Measurements from ENCODE around the gene GPR34.
"Not testable (repeated sequence)": the region's sequence is repeated elsewhere in the genome, so short reads cannot be mapped to it uniquely, and the experiment has no call there.

The GPR34 gene

DNA sequence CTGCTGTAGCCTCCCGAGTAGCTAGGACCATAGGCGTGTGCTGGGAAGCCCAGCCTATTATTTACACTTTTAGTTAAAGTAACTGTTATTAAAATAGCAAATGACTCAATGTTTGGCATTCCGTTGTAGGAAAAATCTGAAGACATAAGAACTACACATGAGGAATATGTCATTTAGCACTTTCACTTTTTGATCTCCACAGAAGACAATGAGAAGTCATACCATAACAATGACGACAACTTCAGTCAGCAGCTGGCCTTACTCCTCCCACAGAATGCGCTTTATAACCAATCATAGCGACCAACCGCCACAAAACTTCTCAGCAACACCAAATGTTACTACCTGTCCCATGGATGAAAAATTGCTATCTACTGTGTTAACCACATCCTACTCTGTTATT is 6.7 kb downstream of the GPR34 start:
- DNase-seq, result no peak

DNA sequence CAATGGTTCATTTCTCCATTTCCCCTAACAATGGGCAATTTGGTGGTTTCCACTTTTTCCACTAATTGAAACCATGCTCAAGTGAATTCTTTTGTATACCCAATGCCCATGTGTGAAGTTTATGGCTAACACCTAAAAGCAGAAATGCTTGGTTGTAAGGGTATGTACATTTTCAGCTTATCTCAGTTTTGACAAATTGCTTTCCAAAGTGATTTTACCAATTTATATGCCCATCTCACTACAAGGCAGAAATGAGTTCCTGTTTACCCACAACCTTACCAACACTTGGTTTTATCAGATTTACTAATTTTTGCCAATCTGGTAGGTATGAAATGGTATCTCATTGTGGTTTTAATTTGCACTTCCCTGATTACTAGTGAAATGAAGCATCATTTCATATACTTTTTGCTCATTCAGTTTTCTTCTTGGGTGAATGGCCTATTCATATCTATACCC is 14.8 kb downstream of the GPR34 start:
- no peak for DNase-seq

GRCh38 chrX:41705042-41705441 is 16.3 kb downstream of the GPR34 start:
- DNase-seq, result no peak

DNA sequence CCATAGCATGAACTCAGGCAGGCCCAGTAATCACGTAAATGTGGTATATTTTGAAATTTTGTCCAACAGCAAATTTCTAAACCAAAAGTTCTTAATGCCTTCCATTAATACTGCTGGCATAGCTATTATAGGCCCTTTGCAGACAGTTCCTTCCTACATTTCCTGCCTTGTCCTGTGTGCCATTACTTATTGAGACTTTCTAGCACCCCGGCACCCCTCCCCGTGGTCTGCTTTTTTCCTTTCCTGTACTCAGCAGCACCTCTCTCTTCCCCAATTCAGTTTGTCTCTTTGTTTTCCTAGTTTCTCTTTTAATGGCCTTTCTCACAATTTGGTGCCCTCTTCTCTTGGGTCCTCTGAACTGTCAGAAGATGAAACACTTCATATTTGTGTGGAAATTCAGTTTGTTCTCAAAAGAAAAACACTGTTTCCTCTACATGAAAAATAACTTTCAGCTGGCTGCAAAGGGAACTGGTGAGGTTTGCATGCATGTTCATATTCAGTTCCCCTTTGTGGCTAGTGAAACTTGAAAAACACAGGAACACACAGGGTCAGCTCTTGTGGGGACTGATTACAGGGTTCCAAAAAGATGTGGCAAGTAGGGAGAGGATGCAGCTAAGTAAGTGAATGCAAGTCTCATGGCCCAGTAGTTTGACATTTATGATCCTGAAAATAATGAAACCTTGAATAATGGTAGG is 17.1 kb downstream of the GPR34 start:
- no peak for DNase-seq

DNA sequence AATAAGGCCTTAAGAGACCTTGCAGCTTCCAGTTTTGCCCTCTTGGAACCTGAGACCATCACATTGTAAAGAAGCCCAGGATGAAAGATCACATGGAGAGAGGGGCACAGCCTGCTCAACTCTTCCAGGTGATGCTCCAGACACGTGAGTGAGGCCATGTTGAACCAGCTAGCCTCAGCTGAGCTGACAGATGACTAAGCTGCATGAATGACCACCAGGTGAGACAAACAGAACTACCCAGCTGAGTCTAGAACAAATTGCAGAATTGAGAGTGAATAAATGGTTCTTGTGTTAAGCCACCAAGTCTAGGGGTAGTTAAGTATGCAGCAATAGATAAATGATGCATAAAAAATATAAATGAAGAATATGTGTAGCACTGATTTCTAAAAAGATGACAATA is 18.4 kb downstream of the GPR34 start:
- DNase-seq, result no peak

GRCh38 chrX:41708486-41708885 is 19.7 kb downstream of the GPR34 start:
- DNase-seq, result no peak

DNA sequence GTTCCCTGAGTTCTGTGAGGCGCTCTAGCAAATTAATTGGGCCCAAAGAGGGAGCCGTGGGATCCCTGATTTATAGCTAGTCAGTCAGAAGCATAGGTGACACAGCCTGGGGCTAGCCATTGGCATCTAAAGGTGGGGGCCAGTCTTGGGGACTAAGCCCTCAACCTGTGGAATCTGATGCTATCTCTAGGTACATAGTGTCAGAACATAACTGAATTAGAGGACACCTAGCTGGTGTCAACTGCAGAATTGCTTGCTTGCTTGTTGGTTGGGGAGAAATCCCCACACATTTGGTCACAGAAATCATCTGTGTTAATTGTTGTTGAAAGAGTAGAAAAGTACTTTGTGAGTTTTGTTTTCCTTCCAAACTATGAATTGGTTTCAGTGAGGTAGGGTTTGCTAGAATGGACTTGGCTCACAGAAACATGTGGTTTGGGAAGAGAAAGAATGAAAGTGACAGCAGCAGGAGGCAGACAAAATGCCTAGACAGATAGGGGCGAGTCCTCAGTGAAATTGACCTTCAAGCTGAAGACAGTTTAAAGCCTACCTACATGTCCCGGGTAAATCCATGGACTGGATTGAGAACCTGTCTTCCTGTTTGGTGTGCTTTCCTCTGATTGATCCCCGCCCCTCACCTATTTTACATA is 22.4 kb downstream of the GPR34 start:
- no peak for DNase-seq

GRCh38 chrX:41716222-41716621 is 27.4 kb downstream of the GPR34 start:
- no peak for DNase-seq

GRCh38 chrX:41716767-41717473 is 28.1 kb downstream of the GPR34 start:
- DNase-seq, result no peak

GRCh38 chrX:41718481-41719235 is 29.9 kb downstream of the GPR34 start:
- DNase-seq, result no peak

GRCh38 chrX:41719610-41720009 is 30.8 kb downstream of the GPR34 start:
- DNase-seq, result not testable (repeated sequence)

- no peak for DNase-seq
These were observed 31.5 kb downstream of the GPR34 start for GRCh38 chrX:41720125-41720779.

GRCh38 chrX:41721590-41721989 is 32.8 kb downstream of the GPR34 start:
- DNase-seq, result no peak

DNA sequence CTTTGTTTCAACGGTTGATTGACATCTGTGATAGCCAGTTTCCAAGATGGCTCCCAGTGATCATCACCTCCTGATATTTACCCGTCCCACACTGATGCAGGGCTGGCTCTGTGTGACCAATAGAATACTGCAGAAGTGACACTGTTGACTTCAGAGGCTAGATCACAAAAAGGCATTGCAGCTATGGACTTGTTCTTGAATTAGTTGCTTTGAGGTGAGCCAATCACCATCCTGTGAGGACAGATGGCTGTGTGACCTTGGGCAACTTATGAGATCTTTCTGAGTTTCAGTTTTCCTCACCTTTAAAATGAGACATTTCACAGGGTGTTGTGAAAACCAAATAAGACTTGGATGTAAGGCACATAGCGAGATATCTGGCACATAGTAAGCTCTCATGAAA is 33.4 kb downstream of the GPR34 start:
- no peak for DNase-seq

DNA sequence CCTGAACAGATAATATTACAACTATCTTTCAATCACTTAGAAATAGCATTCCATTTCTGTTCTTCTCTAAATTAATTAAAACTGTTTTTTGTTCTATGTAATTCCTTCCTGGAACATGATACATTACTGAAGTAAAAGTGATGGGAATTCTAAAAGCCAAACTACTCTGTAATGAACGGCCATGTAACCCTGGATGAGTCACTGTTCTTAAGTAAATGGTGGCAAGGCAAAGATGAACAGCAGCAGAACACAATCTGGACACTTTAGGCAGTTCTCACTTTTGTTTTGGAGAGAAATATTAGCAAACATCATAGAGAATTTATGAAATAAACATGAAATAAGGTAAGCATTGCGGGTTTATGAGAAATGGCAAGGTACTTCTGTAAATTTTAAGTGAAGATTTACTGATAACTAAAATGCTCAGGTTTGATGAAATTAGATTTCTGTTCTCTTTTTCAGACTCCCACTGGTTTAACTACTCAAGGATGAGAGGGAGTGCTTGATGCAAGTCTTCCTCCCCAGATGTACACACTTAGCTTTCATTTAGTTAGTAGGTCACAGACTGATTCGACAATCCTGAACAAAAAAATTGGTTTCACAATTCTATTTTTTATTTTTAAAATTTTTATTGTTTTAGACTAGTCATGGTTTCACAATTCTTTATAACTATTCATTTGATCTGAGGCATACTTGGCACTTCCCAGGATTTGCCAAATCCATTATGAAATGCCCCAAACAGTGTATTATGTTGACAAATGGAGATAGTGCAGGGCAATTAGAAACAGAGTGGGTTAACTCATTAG is 34.2 kb downstream of the GPR34 start:
- DNase-seq, result no peak

DNA sequence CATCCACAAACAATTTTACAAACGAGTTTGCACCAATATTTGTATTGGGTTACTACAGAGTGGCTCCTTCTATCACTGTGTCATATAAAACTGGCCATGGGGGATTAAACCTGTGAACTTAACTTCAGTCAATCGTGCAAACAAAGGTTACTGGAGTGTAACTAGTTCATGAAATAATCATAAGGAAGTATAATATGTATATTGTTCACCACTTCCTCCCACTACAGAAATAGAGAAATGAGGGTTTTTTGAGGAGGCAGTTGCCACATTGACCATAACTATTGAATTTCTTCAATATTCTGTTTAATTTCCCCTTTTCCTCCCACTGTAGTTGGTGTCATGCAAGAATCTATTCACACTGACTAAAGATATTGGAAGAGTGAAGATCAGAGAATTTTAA is 35.1 kb downstream of the GPR34 start, which contains the start of gene GPR82:
Gene GPR82, plus strand, starts transcription at position 356 of the 400 bp plus-strand sequence. CDS start 2,846 bp downstream, outside the sequence.
- DNase-seq, result no peak

- no peak for DNase-seq
These were observed 39.4 kb downstream of the GPR34 start for GRCh38 chrX:41728125-41728524.

DNA sequence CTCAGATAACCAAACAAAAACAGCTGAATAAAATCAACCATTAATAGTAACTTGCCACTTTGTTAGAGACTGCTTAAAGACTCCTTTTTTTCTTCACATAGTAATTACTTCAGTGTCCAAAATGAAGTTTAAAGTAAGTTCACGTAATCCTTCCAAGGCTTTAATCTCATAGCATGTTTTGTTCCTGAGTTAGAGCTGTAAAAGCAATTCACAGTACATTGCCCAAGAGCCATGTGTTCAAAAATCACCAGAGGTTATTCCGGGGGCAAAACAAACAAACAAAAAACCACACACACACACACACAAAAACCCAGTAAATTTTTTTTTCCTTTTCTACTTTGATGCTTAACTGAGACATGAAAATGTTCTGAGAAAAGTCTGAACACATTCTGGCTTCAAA is 41.3 kb downstream of the GPR34 start:
- no peak for DNase-seq

DNA sequence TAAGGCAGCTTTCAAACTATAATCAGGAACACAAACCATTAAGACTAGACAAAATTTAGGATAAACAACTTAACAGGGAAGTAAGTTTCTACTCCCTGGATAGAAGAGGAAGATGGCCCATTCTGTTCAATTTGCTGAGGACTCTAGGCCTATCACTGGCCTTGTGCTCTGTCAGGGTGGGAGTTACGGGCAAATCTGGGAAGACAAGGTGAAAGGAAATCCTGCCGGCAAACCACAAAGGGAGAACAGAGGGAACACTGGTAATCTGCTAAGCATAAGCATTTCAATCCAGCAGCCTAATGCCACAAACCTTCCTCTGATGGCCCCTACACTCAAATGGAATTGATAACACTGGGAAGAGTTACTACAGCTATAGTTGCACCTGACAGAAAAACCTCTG is 43.5 kb downstream of the GPR34 start:
- no peak for DNase-seq

GRCh38 chrX:41733939-41734338 is 45.2 kb downstream of the GPR34 start:
- DNase-seq, result no peak

DNA sequence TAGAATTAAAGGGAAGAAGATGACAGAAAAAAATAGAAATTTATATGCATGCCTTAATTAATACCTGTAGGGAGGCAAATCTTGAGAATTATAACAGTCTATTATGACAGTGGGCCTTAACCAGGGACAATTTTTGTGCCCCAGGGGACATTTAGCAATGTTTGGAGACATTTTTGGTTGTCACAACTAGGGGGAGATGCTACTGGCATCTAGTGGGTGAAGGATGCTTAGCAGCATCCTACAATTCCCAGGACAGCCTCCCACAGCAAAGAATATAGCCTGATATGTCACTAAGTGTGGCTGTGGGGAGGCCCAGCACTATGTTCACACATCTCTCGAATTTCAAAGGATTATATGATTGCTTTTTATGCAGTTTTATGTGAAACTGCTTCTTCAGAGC is 45.8 kb downstream of the GPR34 start:
- DNase-seq, result no peak

- DNase-seq, result no peak
These were observed 48.3 kb downstream of the GPR34 start for GRCh38 chrX:41737065-41737464.

Data from NCI-H748 treated with DMSO at 0.1 percent for 48 hours (cell line).